HFFc6 (cell line): Measurements from ENCODE around the gene VRK1. TPM values are rescaled to one million over a fixed set of nuclear protein-coding genes. Genes with fewer than 3 reads are reported as not detected.
A peak's percentile ranks its signal among the peaks of the same experiment; 100 is the strongest.

Experiments
- DNase-seq: peaks from one replicate; pipeline ENCODE4 v3.0.0-alpha.2; 2018
- H3K27ac Mint-ChIP-seq: 2 replicates; pipeline ENCODE4 v1.8.0; 2020; ENCODE audit warnings: mild to moderate bottlenecking, mixed read lengths
- H3K27me3 Mint-ChIP-seq: 2 replicates; pipeline ENCODE4 v1.8.0; 2021; ENCODE audit warnings: mild to moderate bottlenecking, moderate library complexity, mixed read lengths; ENCODE audit not compliant: insufficient read depth
- H3K36me3 Mint-ChIP-seq: 2 replicates; pipeline ENCODE4 v1.8.0; 2021; ENCODE audit warnings: low read depth, mixed read lengths
- H3K4me1 Mint-ChIP-seq: 2 replicates; pipeline ENCODE4 v1.8.0; 2020; ENCODE audit warnings: low read depth, mixed read lengths
- H3K4me3 Mint-ChIP-seq: 2 replicates; pipeline ENCODE4 v1.8.0; 2020; ENCODE audit warnings: mild to moderate bottlenecking, moderate library complexity, mixed read lengths
- H3K9me3 Mint-ChIP-seq: 2 replicates; pipeline ENCODE4 v1.8.0; 2020; ENCODE audit warnings: mild to moderate bottlenecking, mixed read lengths
- CTCF ChIP-seq: fragments of 200-600 bp; sonication (generic); IDR thresholded peaks from 2 replicates; pipeline ENCODE4 v1.5.0; 2021; ENCODE audit warnings: antibody characterized with exemption, mild to moderate bottlenecking
- total RNA-seq, 6 experiments: library from RNA; stranded (reverse); fragmentation: NEBNext Ultra II Directional; extraction: Animal tissue kit (Norgen Biotek cat#: 25700); gene quantifications; 2 replicates in 1 of 6; 3 replicates in 5 of 6; pipeline ENCODE4 v1.2.3, GENCODE V29; 2021

VRK1 gene
- total RNA-seq, 6 experiments from 2014 or later: 10.1 to 19.1 (median 17.5) TPM

DNA sequence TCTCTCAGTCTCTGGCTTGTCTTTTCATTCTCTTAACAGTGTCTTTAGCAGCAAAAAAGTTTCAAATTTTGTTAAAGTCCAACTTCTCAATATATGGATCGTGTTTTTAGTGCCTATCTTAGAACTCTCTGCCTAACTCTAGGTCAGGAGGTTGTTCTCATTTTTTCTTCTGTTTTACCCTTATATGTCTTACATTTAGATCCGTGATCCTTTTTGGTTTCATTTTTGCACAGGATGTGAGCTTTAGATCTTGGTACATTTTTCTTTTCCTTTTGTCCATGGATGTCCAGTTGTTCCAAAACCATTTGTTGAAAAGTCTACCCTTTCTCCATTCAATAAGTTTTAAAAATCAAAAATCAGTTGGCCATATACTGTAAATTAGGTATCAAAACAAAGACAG is 6.8 kb downstream of the VRK1 start:
- H3K36me3 Mint-ChIP-seq: 0 out of 2 replicates have a peak, but pooled peaks cover 3% of the 10 kb centered on the region
- TF ChIP-seq CTCF: no peak
- peak overlapping the region; percentile 67 for H3K4me3 Mint-ChIP-seq
- peak overlapping the region; percentile 55 for H3K27ac Mint-ChIP-seq
- H3K4me1 Mint-ChIP-seq: peaks cover 45% of the 10 kb centered on the region
- DNase-seq: no peak
- no peaks in the 10 kb centered on the region for H3K9me3 Mint-ChIP-seq
- H3K27me3 Mint-ChIP-seq: peaks cover 2% of the 10 kb centered on the region

DNA sequence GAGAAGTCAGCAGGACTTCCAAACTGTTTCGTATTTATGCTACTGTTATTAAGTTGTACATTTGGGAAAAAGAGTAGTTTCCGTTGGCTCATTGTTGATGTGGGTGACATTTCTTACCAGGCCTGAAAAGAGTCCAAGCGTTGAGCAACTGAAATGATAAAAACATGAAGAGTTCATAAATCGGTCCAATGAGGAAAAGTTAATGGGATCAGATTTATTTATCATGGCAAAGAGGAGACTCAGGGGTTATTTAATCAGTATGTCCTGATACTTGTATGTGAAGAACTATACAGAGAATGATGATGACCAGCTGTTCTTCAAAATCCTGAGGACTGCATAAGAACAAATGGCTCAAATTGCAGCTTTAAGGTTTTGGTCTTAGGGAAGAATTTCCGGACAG is 7.7 kb downstream of the VRK1 start:
- peaks cover 36% of the 10 kb centered on the region for H3K4me1 Mint-ChIP-seq
- no peak for DNase-seq

GRCh38 chr14:96805956-96806355 is 8.8 kb downstream of the VRK1 start:
- DNase-seq: no peak
- TF ChIP-seq CTCF: no peak
- no peak overlapping the region for H3K27ac Mint-ChIP-seq
- 0 out of 2 replicates have a peak, but pooled peaks cover 3% of the 10 kb centered on the region for H3K36me3 Mint-ChIP-seq
- no peaks in the 10 kb centered on the region for H3K9me3 Mint-ChIP-seq
- no peak overlapping the region for H3K4me3 Mint-ChIP-seq
- H3K27me3 Mint-ChIP-seq: peaks cover 2% of the 10 kb centered on the region
- peaks cover 36% of the 10 kb centered on the region for H3K4me1 Mint-ChIP-seq

More for the DNA sequence above, 7.7 kb downstream of the VRK1 start:
- H3K27ac Mint-ChIP-seq: 0 out of 2 replicates have a peak overlapping the region, but pooled peaks have one; percentile 9
- peaks cover 2% of the 10 kb centered on the region for H3K27me3 Mint-ChIP-seq
- no peak overlapping the region for H3K4me3 Mint-ChIP-seq
- 0 out of 2 replicates have a peak, but pooled peaks cover 3% of the 10 kb centered on the region for H3K36me3 Mint-ChIP-seq
- TF ChIP-seq CTCF: no peak
- no peaks in the 10 kb centered on the region for H3K9me3 Mint-ChIP-seq

DNA sequence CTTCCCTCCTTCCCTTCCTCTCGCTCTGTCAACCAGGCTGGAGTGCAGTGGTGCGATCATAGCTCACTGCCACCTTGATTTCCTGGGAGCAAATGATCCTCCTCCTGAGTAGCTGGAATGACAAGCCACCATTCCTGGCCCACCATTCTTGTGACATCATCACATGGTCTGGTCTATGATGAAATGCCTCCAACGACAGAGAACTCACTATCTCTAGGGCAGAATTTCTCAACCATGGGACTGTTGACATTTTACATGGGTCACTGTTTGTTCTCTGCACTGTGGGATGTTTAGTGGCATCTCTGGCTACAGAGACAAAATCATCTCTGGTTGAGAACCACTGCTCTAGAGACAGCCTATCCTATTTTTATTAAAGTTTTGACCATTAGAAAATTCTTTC is 9.7 kb downstream of the VRK1 start:
- no peak overlapping the region for H3K27ac Mint-ChIP-seq
- H3K4me1 Mint-ChIP-seq: peaks cover 44% of the 10 kb centered on the region
- H3K9me3 Mint-ChIP-seq: no peaks in the 10 kb centered on the region
- TF ChIP-seq CTCF: no peak
- 0 out of 2 replicates have a peak, but pooled peaks cover 3% of the 10 kb centered on the region for H3K36me3 Mint-ChIP-seq
- H3K4me3 Mint-ChIP-seq: no peak overlapping the region
- H3K27me3 Mint-ChIP-seq: peaks cover 2% of the 10 kb centered on the region
- DNase-seq: no peak

- peaks cover 49% of the 10 kb centered on the region for H3K4me1 Mint-ChIP-seq
- no peak for TF ChIP-seq CTCF
- peaks cover 2% of the 10 kb centered on the region for H3K27me3 Mint-ChIP-seq
- H3K27ac Mint-ChIP-seq: no peak overlapping the region
- H3K4me3 Mint-ChIP-seq: no peak overlapping the region
- no peak for DNase-seq
- H3K36me3 Mint-ChIP-seq: 0 out of 2 replicates have a peak, but pooled peaks cover 3% of the 10 kb centered on the region
- no peaks in the 10 kb centered on the region for H3K9me3 Mint-ChIP-seq
Measured at GRCh38 chr14:96808619-96809406, 11.6 kb downstream of the VRK1 start.
